IPS-NIHi7 (cell line): ENCODE measurements around the gene FAM209B.
"Not testable (repeated sequence)": the region's sequence is repeated elsewhere in the genome, so short reads cannot be mapped to it uniquely, and the experiment has no call there.

ENCODE experiments used
- DNase-seq: peaks from one replicate; pipeline ENCODE4 v3.0.0; 2012; ENCODE audit warnings: mixed read lengths; ENCODE audit errors: extremely low spot score

Gene FAM209B, protein sequence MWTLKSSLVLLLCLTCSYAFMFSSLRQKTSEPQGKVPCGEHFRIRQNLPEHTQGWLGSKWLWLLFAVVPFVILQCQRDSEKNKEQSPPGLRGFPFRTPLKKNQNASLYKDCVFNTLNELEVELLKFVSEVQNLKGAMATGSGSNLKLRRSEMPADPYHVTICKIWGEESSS

DNA sequence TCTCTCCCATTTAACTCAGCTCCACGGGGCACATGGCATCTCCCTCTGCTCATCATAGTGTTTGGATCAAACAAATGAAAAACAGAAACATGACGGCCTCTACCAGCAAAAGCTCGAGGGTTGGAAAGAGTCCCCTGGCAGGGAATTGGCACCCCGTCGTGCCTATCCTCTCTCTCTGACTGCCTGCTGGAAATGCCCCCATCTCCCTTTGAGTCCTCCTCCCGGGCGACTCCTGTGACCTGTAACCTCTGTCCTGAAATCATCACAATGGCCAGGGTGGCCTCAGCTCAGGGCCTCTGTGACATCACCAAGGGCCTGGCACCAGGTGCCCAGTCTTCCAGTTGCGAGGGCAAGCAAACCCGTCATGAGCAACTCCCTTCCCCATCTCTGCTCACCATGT is at the start of gene FAM209B:
Gene FAM209B (plus strand): TSS at position 301 of the 400 bp plus-strand sequence. CDS start 96 bp downstream, at position 397.
- not testable (repeated sequence) for DNase-seq

- DNase-seq = no peak
These were observed 49.1 kb upstream of the FAM209B start for GRCh38 chr20:56483970-56484369.

DNA sequence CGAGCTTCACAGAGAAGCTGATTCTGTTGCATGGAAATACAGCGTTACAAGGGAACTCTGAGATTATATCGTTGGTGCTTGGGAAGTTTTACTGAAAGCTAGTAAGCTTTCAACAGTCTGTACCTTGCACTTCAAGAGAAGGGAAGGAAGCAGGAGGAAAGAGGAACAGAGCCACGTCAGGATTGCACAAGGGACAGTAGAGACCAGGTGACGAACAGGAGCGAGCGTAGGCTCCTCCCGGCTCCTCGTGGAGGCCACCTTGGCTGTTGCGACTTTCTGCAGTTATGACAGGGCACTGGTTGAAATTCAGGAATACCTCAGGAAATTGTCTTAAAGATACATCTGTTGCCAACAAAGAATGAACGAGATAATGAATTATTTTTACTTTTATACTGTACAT is 45.8 kb upstream of the FAM209B start:
- no peak for DNase-seq

GRCh38 chr20:56488566-56488965 is 44.5 kb upstream of the FAM209B start:
- DNase-seq = no peak

DNA sequence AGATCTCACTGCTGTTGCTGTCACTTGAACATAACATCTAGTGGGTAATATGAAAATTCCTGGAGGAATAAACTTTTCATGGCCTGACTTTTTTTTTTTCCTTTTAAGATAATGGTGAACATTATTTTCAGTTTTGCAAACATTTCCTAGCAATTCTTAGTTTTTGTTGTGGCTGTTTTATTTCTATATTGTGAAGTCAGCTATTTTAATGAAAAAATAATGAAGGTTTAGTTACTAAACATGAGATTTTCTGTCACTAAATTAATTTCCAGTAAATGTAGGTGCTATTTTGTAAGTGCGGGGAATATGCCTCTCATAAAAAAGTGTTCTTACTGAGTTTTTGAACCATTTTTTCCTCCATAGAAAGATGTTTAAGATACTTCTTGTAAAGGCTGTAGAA is 31.9 kb upstream of the FAM209B start:
- no peak for DNase-seq

GRCh38 chr20:56503916-56504315 is 29.1 kb upstream of the FAM209B start:
- peak; percentile 26 for DNase-seq

- peak; percentile 73 for DNase-seq
These were observed 28.6 kb upstream of the FAM209B start for GRCh38 chr20:56504373-56505005.

DNA sequence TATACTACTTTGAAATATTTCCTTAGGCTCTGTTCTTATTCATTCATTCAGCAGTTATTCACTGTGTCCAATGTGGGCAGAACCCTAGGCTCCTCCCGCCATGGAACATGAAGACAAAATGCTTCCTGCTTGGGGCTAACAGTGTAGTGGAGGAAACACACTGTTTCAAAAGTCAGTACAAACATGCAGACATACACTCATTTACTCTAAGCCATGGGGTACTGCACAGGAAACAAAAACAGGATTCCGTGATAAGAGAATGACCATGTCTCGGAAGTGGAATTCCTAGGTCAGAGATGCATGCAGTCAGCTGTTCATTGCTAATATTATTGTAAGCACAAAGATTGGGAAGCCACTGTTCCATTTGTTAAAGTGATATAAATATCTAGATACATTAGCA is 26.9 kb upstream of the FAM209B start:
- DNase-seq = no peak

DNA sequence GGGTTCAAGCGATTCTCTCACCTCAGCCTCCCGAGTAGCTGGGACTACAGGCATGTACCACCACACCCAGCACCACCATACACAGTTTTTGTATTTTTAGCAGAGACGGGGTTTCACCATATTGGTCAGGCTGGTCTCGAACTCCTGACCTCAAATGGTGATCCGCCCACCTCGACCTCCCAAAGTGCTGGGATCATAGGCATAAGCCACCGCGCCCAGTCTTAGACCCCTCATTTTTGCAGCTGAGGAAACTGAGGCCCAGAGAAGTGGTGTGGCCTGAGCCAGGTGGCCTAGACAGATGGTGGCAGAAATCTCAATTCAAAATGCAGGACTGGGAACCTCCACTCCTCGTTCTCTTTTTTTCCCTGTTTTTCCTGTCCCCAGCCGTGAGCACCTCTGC is 21.1 kb upstream of the FAM209B start:
- DNase-seq = no peak

DNA sequence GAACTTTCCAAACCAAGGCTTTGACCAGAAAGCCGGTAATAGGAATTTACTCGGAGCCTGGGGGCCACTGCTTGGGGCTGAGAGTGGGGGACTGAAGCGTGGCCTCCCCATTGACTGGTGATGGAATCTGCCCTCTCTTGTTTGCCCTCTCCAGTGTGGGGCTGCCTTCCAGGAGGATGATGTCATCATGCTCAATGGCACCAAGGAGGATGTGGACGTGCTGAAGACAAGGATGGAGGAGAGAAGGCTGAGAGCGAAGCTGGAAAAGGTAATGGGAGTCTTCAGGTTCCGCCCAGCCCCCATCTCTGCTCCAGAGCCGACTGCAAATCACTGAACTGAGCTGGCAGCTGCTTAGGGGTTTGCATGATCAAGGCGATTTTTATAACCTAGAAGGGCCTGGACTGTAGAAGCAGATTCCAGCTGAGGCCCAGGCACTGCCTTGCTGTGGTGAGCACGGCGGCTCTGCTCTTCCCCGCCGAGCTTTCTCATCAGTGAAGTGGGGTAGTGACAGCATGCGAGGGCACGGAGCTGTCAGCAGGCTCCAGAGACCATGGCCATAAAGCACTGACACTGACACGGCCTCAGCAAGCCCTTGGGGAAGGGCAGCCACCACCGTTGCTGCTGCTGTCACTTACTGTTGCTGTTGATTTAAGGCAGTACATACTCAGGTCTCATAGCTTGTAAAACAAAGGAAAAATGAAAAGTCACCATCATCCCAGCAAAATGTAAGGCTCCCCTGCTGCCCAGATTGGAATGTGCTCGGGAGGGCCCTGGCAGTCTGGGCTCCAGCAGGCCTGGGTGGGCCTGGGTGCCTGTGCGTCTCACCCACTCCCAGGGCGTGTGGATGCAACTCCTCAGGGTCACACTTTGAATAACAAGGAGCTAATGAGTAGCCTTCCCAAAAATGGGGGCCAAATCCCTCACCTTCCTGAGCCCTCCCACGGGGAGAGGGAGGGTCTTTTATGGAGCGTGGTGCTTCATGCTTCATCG is 19.6 kb upstream of the FAM209B start:
- DNase-seq = peak; percentile 19

DNA sequence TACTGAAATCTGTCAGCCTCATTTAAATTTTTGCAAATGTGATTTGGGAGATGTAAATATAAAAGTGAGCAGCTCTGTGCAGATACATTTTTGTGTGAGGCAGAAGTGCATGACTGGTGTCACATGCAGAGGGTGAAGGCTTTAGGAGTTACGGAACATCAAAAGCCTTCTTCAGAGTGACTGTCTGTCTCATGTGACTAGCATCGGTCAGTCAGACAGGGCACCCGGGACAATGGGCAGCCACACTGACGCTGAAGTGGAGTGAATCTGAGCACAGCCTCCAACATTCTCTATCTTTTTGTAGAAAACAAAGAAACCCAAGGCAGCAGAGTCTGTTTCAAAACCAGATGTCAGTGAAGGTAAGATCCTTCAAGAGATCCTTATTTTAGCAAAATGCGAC is 16.4 kb upstream of the FAM209B start:
- DNase-seq = no peak

- DNase-seq = no peak
These were observed 15.8 kb upstream of the FAM209B start for GRCh38 chr20:56517211-56517610.

GRCh38 chr20:56517641-56518040 is 15.4 kb upstream of the FAM209B start:
- DNase-seq = no peak

DNA sequence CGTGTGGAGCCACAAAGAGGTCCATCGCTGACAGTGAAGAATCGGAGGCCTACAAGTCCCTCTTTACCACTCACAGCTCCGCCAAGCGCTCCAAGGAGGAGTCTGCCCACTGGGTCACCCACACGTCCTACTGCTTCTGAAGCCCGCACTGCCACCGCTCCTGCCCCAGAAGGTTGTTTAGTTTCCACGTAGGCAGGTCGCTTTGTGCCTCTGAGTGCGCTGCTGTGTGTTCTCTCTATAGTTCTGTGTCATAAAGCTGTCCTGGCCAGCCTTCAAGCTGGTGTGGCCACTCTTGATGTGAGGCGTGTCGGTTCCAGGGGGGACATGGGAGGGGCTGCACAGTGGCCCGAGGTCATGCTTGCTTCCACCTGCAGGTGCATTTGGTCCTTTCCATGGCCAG is 14.9 kb upstream of the FAM209B start:
- DNase-seq = no peak

GRCh38 chr20:56518721-56519398 is 14.2 kb upstream of the FAM209B start:
- no peak for DNase-seq

GRCh38 chr20:56519551-56519950 is 13.5 kb upstream of the FAM209B start:
- no peak for DNase-seq

DNA sequence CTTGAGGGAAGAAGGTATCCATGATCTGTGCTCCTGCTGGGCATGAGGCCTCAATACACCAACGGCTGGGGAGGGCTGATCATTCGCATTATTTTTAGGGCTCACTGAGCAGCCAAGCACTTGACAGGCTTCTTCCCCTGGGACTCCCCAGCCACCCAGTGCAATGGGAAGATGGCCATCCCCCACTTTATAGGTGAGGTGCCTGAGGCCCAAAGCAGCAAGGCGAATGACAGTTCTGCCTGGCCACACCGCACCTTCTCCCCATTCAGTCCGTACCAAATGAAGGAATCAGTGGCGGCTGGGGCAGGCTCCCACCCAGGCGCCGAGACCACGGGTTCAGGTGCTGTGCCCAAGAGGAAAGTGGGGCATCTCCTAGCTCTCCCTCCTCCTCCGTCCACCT is 12.9 kb upstream of the FAM209B start:
- no peak for DNase-seq

DNA sequence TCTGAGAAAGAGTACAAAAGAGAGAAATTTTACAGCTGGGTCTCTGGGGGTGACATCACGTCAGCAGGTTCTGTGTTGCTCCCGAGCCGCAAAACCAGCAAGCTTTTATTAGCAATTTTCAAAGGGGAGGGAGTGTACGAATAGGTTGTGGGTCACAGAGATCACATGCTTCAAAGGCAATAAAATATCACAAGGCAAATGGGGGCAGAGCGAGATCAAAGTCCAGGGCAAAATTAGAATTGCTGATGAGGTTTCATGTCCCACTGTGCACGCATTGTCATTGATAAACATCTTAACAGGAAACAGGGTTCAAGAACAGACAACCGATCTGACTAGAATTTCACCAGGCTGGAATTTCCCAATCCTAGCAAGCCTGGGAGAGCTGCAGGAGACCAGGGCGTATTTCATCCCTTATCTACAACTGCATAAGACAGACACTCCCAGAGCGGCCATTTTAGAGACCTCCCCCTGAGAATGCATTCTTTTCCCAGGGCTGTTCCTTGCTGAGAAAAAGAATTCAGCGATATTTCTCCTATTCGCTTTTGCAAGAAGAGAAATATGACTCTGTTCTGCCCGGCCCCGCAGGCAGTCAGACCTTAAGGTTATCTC is 12.2 kb upstream of the FAM209B start:
- DNase-seq = not testable (repeated sequence)

DNA sequence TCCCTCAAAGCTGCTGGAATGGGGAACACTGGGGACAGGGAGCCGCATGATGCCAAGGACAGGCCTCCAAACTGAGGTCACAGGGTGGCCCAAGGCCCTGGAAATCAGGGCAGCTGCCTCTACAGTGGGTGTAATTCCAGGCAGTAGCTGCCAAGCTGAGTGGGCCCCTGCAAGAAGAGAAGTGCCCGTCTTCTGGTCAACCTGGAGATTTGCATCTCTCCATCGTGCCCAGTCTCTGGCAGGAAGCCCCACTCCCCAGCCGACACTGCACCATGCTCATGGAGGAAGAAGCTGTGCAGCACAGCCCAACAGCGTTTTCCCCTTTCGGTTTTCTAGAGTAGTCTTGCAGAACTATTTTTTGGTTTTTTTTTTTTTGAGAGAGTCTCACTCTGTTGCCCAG is 10.7 kb upstream of the FAM209B start:
- DNase-seq = no peak

DNA sequence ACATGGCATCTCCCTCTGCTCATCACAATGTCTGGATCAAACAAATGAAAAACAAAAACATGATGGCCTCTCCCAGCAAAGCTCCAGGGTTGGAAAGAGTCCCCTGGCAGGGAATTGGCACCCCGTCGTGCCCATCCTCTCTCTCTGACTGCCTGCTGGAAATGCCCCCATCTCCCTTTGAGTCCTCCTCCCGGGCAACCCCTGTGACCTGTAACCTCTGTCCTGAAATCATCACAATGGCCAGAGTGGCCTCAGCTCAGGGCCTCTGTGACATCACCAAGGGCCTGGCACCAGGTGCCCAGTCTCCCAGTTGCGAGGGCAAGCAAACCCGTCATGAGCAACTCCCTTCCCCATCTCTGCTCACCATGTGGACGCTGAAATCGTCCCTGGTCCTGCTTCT is 8.6 kb upstream of the FAM209B start, which contains the start of gene FAM209A:
Gene FAM209A (plus strand): TSS at position 301 of the 400 bp plus-strand sequence. CDS start 65 bp downstream, at position 366.
- not testable (repeated sequence) for DNase-seq

- no peak for DNase-seq
These were observed 5.5 kb upstream of the FAM209B start for GRCh38 chr20:56527521-56527920.
